Measurements from ENCODE around the gene UGT2A1. TPM values are rescaled to one million over a fixed set of nuclear protein-coding genes. Genes with fewer than 3 reads are reported as not detected.

UGT2A1 gene
- total and polyA plus RNA-seq, 2 of the 4 experiments (the other 2 are of a cell fraction) = not detected

GRCh38 chr4:69649207-69649606 is 3.8 kb downstream of the UGT2A1 start:
- no peak overlapping the region for H2BK5ac ChIP-seq (ENCODE audit: low read depth, low read length, poor library complexity, severe bottlenecking)
- no peaks in the 10 kb centered on the region for H3K36me3 ChIP-seq (ENCODE audit: control insufficient read depth, insufficient read depth, low read length)
- no peaks in the 10 kb centered on the region for H3K4me1 ChIP-seq (ENCODE audit: control insufficient read depth, insufficient read depth, low read length)
- H3K9me3 ChIP-seq (ENCODE audit: control insufficient read depth, insufficient read depth, low read length) = no peaks in the 10 kb centered on the region
- no peak overlapping the region for H3K4me3 ChIP-seq (ENCODE audit: insufficient read depth, low read depth, low read length)
- no peak overlapping the region for H3K14ac ChIP-seq (replicated peaks; ENCODE audit: low read depth, low read length)
- H3K27ac ChIP-seq (ENCODE audit: insufficient read depth, low read length) = no peak overlapping the region
- H3K79me1 ChIP-seq (ENCODE audit: low read depth in 1 of 2, low read length in 2 of 2) = no peaks in the 10 kb centered on the region
- H4K91ac ChIP-seq (ENCODE audit: insufficient read depth, low read depth, low read length) = no peak overlapping the region
- intact Hi-C loops (cut with micrococcal nuclease) (no loop called here), dilution Hi-C loops (cut with HindIII; ENCODE audit: low sequenced_read_pairs, unreplicated experiment) (no loop called here), in situ Hi-C loops (cut with MboI; ENCODE audit: low sequenced_read_pairs) (no loop called here)
- DNase-seq = no peak
- no peaks in the 10 kb centered on the region for H3K27me3 ChIP-seq (ENCODE audit: control insufficient read depth, insufficient read depth, low read length)
- H2BK15ac ChIP-seq (ENCODE audit: low read depth, low read length) = no peak overlapping the region
- H2BK20ac ChIP-seq (ENCODE audit: low read depth, low read length) = no peak overlapping the region
- H4K8ac ChIP-seq (ENCODE audit: low read depth in 2 of 2, low read length in 2 of 2) = no peak overlapping the region
- H3K23ac ChIP-seq (ENCODE audit: low read depth, low read length) = no peak overlapping the region
- no peak overlapping the region for H3K9ac ChIP-seq (ENCODE audit: low read depth, low read length)
- ChIA-PET CTCF (no interaction called here), POLR2A (ENCODE audit: unreplicated experiment) (no interaction called here)
- no peak overlapping the region for H3K18ac ChIP-seq (ENCODE audit: low read depth, low read length)
- H2AK5ac ChIP-seq (ENCODE audit: low read depth, low read length) = no peak overlapping the region
- no CpG with 5 or more reads among the region's 1 CpG for WGBS, 2 experiments (ENCODE audit: extremely low coverage in 2 of 2, insufficient read length in 1 of 2)
- H3K4me2 ChIP-seq (ENCODE audit: low read depth, low read length) = no peak overlapping the region
- BruUV-seq (replicated peaks) = no TSS peak
- no peak for ATAC-seq (ENCODE audit: low read depth)
- H3K56ac ChIP-seq (ENCODE audit: extremely low read depth, insufficient read depth, low read length) = no peak overlapping the region
- H3K4ac ChIP-seq (ENCODE audit: low read depth, low read length) = no peak overlapping the region
- no peak overlapping the region for H4K5ac ChIP-seq (ENCODE audit: low read depth, low read length)
- H2BK120ac ChIP-seq (ENCODE audit: low read depth, low read length) = no peak overlapping the region
- no peak overlapping the region for H2AFZ ChIP-seq (replicated peaks; ENCODE audit: low read length, poor library complexity)
- H2AK9ac ChIP-seq (replicated peaks; ENCODE audit: low read depth, low read length, poor library complexity) = no peak overlapping the region
- no peaks in the 10 kb centered on the region for H4K20me1 ChIP-seq (ENCODE audit: insufficient read depth, low read length)
- TF ChIP-seq MXI1 (IDR thresholded peaks at IDR 0.05; ENCODE audit: borderline replicate concordance, low read depth, low read length) (no peak), POLR2A (IDR thresholded peaks at IDR 0.05; ENCODE audit: low read depth, low read length) (no peak), RCOR1 (IDR thresholded peaks at IDR 0.05; ENCODE audit: insufficient replicate concordance, low read length) (no peak), CHD1 (IDR thresholded peaks at IDR 0.05; ENCODE audit: low read depth, low read length) (no peak), CEBPB (IDR thresholded peaks at IDR 0.05; ENCODE audit: low read depth, low read length) (no peak), RAD21 (IDR thresholded peaks at IDR 0.05; ENCODE audit: low read length) (no peak), SMC3 (IDR thresholded peaks at IDR 0.05; ENCODE audit: low read depth, low read length) (no peak), FOS (IDR thresholded peaks at IDR 0.05; ENCODE audit: low read depth, low read length) (no peak), MAFK (IDR thresholded peaks at IDR 0.05; ENCODE audit: low read depth, low read length) (no peak), USF2 (IDR thresholded peaks at IDR 0.05; ENCODE audit: low read depth, low read length) (no peak), RFX5 (IDR thresholded peaks at IDR 0.05; ENCODE audit: low read depth, low read length) (no peak), ELK1 (IDR thresholded peaks at IDR 0.05; ENCODE audit: borderline replicate concordance, low read depth, low read length) (no peak), CTCF (conservative IDR thresholded peaks at IDR 0.05; ENCODE audit: low read depth, low read length) (no peak), NFE2L2 (IDR thresholded peaks at IDR 0.05; ENCODE audit: low read depth, low read length) (no peak), BHLHE40 (IDR thresholded peaks at IDR 0.05; ENCODE audit: low read depth, low read length) (no peak)
- no peaks in the 10 kb centered on the region for H3K9me1 ChIP-seq (ENCODE audit: insufficient read depth, low read length)
